GM10847 (cell line): ENCODE measurements around the gene ZNF500.

Experiments used
- POLR2A ChIP-seq: IDR thresholded peaks from 2 replicates; pipeline ENCODE4 v1.6.1; 2011; ENCODE audit not compliant: insufficient read length; ENCODE audit errors: extremely low read depth

The ZNF500 gene

DNA sequence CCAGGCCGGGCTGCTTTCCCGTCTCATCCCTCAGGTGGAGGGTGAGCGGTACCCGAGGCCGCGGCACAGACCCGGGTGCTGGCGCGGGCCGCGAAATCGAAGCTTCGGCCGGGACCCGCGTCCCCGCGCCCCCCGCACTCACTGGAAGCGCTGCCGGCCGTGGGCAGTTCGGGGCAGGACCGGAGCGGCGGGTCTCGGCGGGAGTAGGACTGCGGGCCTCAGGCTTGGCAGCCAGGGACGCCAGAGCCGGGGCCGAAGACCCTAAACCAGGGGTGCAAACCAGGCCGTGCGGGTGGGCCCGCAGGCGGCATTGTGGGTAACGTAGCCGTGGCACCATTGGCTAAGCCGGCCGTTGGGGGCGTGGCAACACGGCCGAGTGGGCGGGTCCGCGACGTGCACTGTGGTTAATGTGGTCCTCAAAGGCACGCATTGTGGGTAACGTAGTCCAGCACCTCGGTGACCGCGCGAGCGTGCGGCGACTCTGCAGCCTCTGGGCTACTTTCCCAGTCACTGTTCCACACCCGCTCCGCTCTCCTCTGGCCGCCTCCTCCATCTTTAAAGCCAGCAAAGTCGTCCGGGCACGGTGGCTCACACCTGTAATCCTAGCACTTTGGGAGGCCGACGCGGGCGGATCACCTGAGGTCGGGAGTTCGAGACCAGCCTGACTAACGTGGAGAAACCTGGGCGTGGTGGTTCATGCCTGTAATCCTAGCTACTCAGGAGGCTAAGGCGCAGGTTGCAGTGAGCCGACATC lies at the start of gene ZNF500:
ZNF500 (minus strand) TSS at position 288 of the 754 bp plus-strand sequence. CDS start 1,184 bp downstream, outside the sequence.
- TF ChIP-seq POLR2A: peak; percentile 64

DNA sequence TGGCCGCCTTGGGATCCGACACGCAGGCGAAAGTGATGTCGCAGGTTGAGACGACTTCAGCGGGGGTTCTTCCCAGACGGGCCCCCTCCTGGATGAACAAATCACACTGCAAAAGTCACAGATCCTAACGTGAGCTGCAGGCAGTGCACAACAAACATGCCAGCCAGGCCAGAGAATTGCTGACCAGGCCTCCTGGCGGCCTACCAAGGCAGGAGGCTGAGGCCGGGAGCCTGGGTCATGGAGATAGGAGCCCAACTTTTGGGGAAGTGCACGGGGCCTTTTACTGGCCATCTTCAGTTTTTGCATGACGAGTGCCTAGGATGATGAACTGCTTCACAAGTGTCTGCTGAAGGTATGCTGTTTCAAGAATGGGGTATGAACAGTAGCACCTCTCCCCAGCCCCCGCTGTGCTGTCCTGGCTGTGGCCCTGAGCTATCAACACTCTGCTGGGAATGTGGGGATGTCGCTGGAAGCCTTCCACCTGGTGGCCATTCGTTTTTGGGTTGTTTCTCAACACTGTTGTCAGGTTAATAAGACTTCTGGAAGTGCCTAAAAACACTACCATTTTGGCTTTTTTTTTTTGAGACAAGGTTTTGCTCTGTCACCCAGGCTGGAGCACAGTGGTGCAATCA lies 47.7 kb upstream of the ZNF500 start:
- TF ChIP-seq POLR2A: no peak

GRCh38 chr16:4814046-4814445 lies 47.1 kb upstream of the ZNF500 start:
- TF ChIP-seq POLR2A: no peak

DNA sequence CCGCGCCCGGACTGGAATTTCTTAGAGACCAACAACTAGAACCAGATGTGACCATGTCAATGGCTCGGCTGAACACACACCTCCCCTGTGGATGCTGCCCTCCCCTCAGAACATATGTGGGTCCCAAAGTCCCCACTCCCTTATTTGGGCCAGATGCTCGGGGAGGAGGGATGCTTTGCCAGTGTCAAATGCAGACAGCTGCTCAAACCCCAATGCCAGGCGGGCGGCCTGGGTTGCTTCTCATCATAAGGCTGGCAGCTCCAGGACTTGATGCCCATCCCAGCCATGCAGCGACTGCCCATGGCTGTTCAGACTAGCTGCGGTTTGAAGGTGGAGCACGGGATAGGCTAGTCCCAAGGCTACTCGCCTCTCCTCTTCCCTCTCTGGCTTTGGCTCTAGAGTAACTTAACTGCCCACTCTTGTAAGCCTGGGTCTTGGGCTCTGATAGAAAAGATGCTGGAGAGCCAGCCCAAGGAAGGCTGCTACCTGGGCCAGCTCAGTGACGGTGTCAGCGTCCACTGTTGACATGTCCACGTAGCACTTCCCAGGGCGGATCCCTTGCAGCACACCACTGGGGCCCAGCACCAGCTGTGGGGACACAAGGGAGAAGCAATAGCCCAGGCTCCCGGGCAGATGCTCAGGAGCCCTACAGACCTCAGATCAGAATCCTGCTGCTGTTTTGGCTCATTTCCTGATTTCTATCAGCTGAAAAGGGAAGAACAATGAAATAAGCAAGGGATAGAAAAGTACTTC lies 46.5 kb upstream of the ZNF500 start:
- TF ChIP-seq POLR2A: no peak

DNA sequence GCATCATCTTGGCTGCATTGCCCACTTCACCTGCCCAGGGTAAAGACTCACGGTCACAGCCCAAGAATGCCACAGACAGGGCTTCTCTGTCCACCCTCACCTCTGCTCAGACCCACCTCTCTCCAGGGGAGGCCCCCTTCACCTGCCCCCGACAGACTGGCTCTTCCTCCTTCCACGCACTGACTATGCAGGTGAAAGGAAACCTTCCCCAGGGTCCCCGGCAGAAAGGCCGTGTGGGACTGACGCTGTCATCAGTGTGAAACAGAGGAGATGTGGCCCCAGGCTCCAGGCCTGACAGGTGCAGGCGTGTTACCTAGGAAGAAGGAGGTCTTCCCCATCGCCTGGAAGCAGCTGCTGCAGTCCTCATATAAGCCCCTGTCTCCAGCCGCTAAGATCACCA lies 44.8 kb upstream of the ZNF500 start:
- TF ChIP-seq POLR2A: no peak

DNA sequence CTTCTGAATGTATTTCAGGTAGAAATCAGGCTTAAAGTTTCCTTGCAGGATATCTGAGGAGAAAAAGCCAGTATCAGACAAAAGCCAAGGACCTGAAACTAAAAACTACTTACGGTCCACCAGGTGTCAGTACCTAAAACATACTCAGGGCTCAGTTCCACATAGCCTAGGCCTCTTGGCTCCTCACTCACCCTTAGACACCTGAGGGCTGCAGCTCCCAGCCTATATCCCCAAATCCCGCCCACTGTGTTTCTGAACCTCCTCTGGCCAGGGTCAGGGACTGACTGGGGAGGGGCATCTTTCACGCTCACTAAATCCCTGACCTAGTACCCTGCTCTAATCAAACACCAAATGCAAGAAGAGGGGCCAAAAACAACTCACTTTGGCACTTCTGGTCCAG lies 44.3 kb upstream of the ZNF500 start:
- TF ChIP-seq POLR2A: no peak

DNA sequence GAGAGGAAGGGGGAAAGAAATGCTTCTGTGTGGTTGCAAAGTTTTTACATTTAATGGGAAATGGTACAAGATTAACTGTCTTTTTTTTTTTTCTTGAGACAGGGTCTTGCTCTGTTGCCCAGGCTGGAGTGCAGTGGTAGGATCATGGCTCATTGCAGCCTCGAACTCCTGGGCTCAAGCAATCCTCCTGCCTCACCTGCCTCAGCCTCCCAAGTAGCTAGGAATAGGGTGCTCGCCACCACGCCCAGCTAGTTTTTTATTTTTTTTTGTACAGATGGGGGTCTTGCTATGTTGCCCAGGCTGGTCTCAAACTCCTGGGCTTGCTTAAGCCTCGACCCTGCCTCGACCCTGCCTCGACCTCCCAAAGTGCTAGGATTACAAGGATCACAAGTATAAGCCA lies 39.3 kb upstream of the ZNF500 start:
- no peak for TF ChIP-seq POLR2A

GRCh38 chr16:4805231-4805630 lies 38.3 kb upstream of the ZNF500 start:
- no peak for TF ChIP-seq POLR2A

GRCh38 chr16:4803898-4804762 lies 37.2 kb upstream of the ZNF500 start:
- TF ChIP-seq POLR2A: no peak

GRCh38 chr16:4803401-4803844 lies 36.5 kb upstream of the ZNF500 start:
- TF ChIP-seq POLR2A: no peak

DNA sequence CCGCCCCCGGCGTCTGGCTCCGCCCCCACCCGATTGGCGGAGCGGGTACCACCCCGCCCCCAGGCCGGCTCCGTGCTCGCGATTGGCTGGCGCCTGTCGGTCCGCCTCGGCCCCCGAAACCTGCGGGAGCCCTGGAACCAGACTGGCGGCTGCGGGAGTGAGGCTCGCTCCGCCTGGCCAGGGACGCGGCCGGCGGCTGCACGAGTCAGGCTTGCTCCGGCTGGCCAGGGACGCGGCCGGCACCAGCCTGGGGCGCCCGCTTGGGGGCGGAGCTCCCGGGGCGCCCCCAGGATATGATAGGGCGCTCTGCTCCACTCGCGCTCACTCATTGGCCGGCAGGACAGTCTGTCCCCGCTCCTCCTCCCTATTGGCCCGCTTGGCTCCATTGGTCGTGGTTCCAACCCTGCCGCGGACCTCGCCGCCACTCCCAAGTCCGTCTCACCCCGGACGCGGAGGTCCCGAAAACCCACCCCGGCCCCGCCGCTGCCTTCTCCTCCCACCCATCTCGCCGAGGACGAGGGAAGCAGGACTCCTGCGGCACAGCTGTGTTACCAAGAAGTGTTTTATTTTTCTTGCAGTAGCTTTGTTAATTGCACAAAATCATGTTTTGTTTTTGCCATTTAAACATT lies 35.8 kb upstream of the ZNF500 start:
- TF ChIP-seq POLR2A: peak; percentile 6

- no peak for TF ChIP-seq POLR2A
Measured at GRCh38 chr16:4801962-4802658, 35.1 kb upstream of the ZNF500 start, which contains the start of gene ROGDI. ROGDI (minus strand) TSS chr16:4802633; CDS start chr16:4802571, 62 bp downstream.

DNA sequence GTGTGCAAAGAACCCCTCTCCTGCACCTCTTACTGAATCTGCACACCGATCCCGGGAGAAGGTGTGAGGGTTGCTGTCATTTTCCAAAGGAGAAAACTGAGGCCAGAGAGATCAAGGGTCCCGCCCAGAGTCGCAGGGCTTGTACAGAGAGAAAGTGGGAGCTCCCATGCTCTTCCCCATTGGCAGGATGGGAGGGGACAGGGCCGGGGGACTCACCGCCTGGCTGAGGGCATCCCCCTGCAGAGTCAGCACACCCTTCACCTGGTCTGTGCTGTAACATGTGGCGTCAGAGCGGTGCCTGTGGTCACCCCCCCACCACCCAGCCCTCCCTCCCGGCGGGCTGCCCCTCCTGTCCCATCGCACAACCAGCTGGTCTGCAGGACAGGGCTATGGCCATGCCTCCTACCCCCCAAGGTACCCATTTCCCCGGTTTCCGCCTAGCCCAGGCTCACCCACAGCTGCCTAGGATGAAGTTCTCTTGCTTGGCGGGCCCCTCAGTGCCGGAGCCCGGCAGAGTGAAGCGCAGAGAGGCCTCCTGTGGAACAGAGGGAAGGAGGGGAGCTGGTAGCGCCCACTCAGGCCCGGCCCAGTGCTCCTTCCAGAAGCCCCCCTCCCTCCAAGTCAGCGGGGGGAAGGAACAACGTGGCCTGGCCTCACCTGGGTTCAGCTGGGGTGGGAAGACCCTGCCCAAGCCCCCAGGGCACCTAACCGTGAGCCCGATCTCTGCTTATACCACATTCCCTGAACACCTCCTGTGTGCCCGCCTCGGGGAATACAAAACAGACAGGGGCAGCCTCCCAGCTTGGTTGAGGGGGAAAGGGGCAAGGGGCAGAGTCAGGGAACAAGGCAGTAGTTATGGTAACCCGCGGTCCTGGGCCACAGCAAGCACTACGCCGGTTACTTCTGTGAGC lies 34.3 kb upstream of the ZNF500 start:
- TF ChIP-seq POLR2A: no peak
